Bronchial epithelial cell (primary cell): ENCODE data around the gene FLCN. TPM values are rescaled to one million over a fixed set of nuclear protein-coding genes. Genes with fewer than 3 reads are reported as not detected.
"Not testable (repeated sequence)": the region's sequence is repeated elsewhere in the genome, so short reads cannot be mapped to it uniquely, and the experiment has no call there.

Source experiments
- DNase-seq: peaks from one replicate; pipeline ENCODE4 v3.0.0-alpha.2; 2010; ENCODE audit warnings: low read depth
- FAIRE-seq: peaks from 2 replicates; lab custom pipeline; 2011; peaks lifted over from hg19 to GRCh38; lab: Jason Lieb, UNC
- H3K27me3 ChIP-seq: 2 replicates; pipeline ENCODE4 v1.5.1; 2011; ENCODE audit warnings: low read length; ENCODE audit not compliant: control insufficient read depth, insufficient read depth
- H3K36me3 ChIP-seq: 2 replicates; pipeline ENCODE4 v1.5.1; 2011; ENCODE audit warnings: low read length; ENCODE audit not compliant: control insufficient read depth, insufficient read depth
- H3K4me3 ChIP-seq: 2 replicates; pipeline ENCODE4 v1.5.1; 2011; ENCODE audit warnings: mild to moderate bottlenecking, low read depth, low read length, control low read depth
- CTCF ChIP-seq: IDR thresholded peaks from 2 replicates; pipeline ENCODE4 v1.5.1; 2011; ENCODE audit warnings: mild to moderate bottlenecking, moderate library complexity, low read length, control low read depth, inconsistent platforms; ENCODE audit not compliant: insufficient read depth, severe bottlenecking
- total RNA-seq: library from RNA; depleted of rRNA; stranded (reverse); fragments of >200 nt; gene quantifications from 2 replicates; pipeline ENCODE4 v1.2.1, GENCODE V29; 2014

FLCN gene
- total RNA-seq = 51.1 and 56.5 TPM in 2 replicates

GRCh38 chr17:17237026-17237799 lies at the start of gene FLCN:
Gene FLCN (minus strand): TSS chr17:17237168. CDS start chr17:17228137, 9,031 bp downstream.
- no peaks in the 10 kb centered on the region for H3K27me3 ChIP-seq
- H3K4me3 ChIP-seq = peak within 1 kb of the TSS; percentile 61
- FAIRE-seq (no peak), DNase-seq (peak; percentile 62)
- H3K36me3 ChIP-seq = peaks cover 1% of the 10 kb centered on the region
- no peak for TF ChIP-seq CTCF

GRCh38 chr17:17285951-17286350 lies 49.0 kb upstream of the FLCN start:
- Histone ChIP-seq H3K36me3 (no peaks in the 10 kb centered on the region), H3K4me3 (no peak overlapping the region), H3K27me3 (no peaks in the 10 kb centered on the region)
- no peak for TF ChIP-seq CTCF
- FAIRE-seq (no peak), DNase-seq (no peak)

- FAIRE-seq = no peak
- H3K36me3 ChIP-seq = peaks cover 3% of the 10 kb centered on the region
- TF ChIP-seq CTCF = no peak
- H3K27me3 ChIP-seq = no peaks in the 10 kb centered on the region
- peak; percentile 93 for DNase-seq
- peak within 1 kb of the TSS; percentile 94 for H3K4me3 ChIP-seq
Measured at GRCh38 chr17:17280613-17281549, 43.9 kb upstream of the FLCN start, which contains the start of gene COPS3. Gene COPS3 (minus strand): TSS chr17:17281246. CDS start chr17:17281186, 60 bp downstream.

- DNase-seq (no peak), FAIRE-seq (no peak)
- H3K27me3 ChIP-seq = no peaks in the 10 kb centered on the region
- peaks cover 5% of the 10 kb centered on the region for H3K36me3 ChIP-seq
- no peak overlapping the region for H3K4me3 ChIP-seq
- TF ChIP-seq CTCF = no peak
Measured at GRCh38 chr17:17279316-17279715, 42.3 kb upstream of the FLCN start.

GRCh38 chr17:17277431-17277830 lies 40.5 kb upstream of the FLCN start:
- not testable (repeated sequence) for H3K27me3 ChIP-seq, H3K4me3 ChIP-seq, H3K36me3 ChIP-seq, FAIRE-seq, DNase-seq

- peaks cover 8% of the 10 kb centered on the region for H3K36me3 ChIP-seq
- no peak for FAIRE-seq
- no peaks in the 10 kb centered on the region for H3K27me3 ChIP-seq
- no peak for TF ChIP-seq CTCF
- H3K4me3 ChIP-seq = no peak overlapping the region
- DNase-seq = no peak
Measured at GRCh38 chr17:17275971-17276370, 39.0 kb upstream of the FLCN start.
